Stimulated activated naive B cell treated with anti-CD40 and anti-IgM and Interleukin-4, amounts not matched to agents 10 μg/mL and 1 μg/mL and 100 μg/mL, for 72 hours (primary cell): ENCODE results near the gene TBC1D14.

Experiments used
- ATAC-seq, 2 donors: fragments of 150-1000 bp; cut with Tn5 transposase; replicated peaks; 2 replicates each; pipeline ENCODE4 v1.10.0; 2021; ENCODE audit warnings: moderate library complexity in 1 of 2
- DNase-seq: peaks from one replicate; pipeline ENCODE4 v3.0.0; 2021
- H3K27ac Mint-ChIP-seq: one replicate; pipeline ENCODE4 v1.8.0; 2022; ENCODE audit warnings: mild to moderate bottlenecking, mixed read lengths
- H3K27me3 Mint-ChIP-seq, 2 donors: one replicate each; pipeline ENCODE4 v1.8.0; 2022; ENCODE audit warnings: mixed read lengths in 2 of 2
- H3K36me3 Mint-ChIP-seq, 2 donors: one replicate each; pipeline ENCODE4 v1.8.0; 2022; ENCODE audit warnings: mixed read lengths in 2 of 2, mild to moderate bottlenecking in 1 of 2
- H3K4me1 Mint-ChIP-seq, 2 donors: one replicate each; pipeline ENCODE4 v1.8.0; 2022; ENCODE audit warnings: mixed read lengths in 2 of 2, mild to moderate bottlenecking in 1 of 2
- H3K4me3 Mint-ChIP-seq, 2 donors: one replicate each; pipeline ENCODE4 v1.8.0; 2022; ENCODE audit warnings: mild to moderate bottlenecking in 2 of 2, mixed read lengths in 2 of 2, moderate library complexity in 1 of 2
- H3K9me3 Mint-ChIP-seq, 2 donors: one replicate each; pipeline ENCODE4 v1.8.0; 2022; ENCODE audit warnings: mixed read lengths in 2 of 2, mild to moderate bottlenecking in 1 of 2

TBC1D14 gene

DNA sequence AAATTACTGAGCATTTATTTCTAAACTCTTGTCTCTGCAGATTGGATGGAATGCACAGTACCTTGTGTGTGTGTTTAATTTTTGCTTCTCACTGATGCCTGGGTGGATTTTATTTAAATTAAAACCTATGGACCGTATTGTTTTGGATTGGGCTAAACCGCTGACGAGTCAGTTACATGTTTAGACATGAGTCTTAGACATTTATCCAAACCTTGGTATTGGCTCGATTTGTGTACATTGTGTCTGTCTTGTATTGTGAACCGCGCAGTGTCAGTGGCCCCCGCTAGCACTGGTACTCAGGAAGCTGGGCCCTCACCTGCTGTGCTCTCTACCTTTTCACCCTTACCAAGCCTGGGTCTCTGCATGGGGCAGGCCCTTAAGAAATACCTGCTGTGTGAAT is 92.7 kb downstream of the TBC1D14 start:
- no peak for ATAC-seq
- peaks cover 0 to 5% of the 10 kb centered on the region in 2 donors for H3K4me1 Mint-ChIP-seq
- H3K4me3 Mint-ChIP-seq, result no peak overlapping the region
- no peak overlapping the region for H3K27ac Mint-ChIP-seq
- no peaks in the 10 kb centered on the region for H3K27me3 Mint-ChIP-seq
- H3K9me3 Mint-ChIP-seq, result no peaks in the 10 kb centered on the region
- no peak for DNase-seq
- H3K36me3 Mint-ChIP-seq, result peaks cover 54 to 71% of the 10 kb centered on the region in 2 donors

DNA sequence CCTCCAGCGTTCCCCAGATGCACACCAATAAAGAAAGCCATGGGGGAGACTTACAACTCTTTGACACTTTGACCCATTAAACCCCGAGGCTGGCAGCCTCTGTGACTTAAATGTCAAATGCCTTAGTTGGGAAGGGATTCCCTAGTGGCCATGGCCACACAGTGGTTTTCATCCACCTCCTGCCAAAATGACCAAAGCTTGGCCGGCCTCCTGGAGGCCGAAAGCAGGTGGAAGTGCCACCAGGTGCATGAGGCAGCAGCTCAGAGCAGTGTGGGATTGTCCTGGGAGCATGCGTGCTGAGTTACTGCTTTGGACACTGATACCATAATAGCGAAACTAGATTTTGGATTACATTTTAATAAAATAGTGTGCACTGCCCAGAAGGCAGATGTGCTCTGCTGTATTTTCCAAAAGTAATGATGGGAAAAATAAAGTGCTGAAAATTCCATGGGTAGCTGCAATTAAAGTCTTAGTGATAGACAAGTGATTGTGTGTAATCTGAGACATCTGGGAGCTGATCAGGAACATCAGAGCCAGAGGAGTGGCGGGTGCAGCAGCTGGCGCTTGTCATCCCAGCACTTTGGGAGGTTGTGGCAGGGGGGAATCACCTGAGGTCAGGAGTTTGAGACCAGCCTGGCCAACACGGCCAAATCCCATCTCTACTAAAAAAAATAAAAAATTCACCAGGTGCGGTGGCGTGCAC is 93.7 kb downstream of the TBC1D14 start:
- no peaks in the 10 kb centered on the region for H3K9me3 Mint-ChIP-seq
- ATAC-seq, result no peak
- peaks cover 0 to 13% of the 10 kb centered on the region in 2 donors for H3K4me1 Mint-ChIP-seq
- H3K36me3 Mint-ChIP-seq, result peaks cover 53 to 71% of the 10 kb centered on the region in 2 donors
- DNase-seq, result no peak
- H3K4me3 Mint-ChIP-seq, result no peak overlapping the region
- no peak overlapping the region for H3K27ac Mint-ChIP-seq
- H3K27me3 Mint-ChIP-seq, result no peaks in the 10 kb centered on the region

DNA sequence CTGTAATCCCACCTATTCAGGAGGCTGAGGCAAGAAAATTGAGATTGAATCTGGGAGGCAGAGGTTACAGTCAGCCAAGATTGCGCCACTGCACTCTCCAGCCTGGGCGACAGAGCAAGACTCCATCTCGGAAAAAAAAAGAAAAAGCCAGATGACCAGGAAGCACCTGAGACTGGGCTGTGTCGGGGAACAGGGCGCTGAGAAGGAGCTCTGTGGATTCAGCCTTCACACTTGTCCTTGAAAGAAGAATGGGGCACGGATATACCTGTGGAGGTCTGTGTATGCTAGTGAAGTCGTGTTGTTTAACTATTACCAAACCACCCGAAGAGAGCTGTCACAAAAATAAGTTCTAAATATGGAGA is 94.2 kb downstream of the TBC1D14 start:
- H3K4me1 Mint-ChIP-seq, result peaks cover 0 to 13% of the 10 kb centered on the region in 2 donors
- no peak overlapping the region for H3K27ac Mint-ChIP-seq
- no peak for ATAC-seq
- H3K4me3 Mint-ChIP-seq, result no peak overlapping the region
- no peak for DNase-seq
- no peaks in the 10 kb centered on the region for H3K9me3 Mint-ChIP-seq
- peaks cover 51 to 72% of the 10 kb centered on the region in 2 donors for H3K36me3 Mint-ChIP-seq
- H3K27me3 Mint-ChIP-seq, result no peaks in the 10 kb centered on the region

DNA sequence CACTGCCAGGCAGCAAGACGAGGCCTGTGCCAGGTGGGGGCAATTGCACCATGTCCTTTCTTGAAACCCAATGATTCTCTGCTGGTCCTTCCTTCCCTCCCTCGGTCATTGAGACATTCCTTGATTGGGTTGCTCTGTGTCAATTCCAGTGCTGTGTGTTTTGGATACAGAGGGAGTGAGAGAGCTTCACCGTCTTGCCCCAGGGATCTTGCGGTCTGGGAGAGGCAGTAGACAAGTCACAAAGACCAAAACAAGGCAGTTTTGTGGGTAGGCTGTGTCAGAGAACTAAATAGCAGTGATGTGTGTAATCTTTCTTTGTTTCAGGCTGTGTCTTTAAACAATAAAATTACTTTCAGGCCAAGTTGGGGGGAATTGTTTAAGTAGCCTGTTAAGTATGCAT is 94.7 kb downstream of the TBC1D14 start:
- H3K27ac Mint-ChIP-seq, result no peak overlapping the region
- DNase-seq (no peak), ATAC-seq (no peak)
- no peaks in the 10 kb centered on the region for H3K27me3 Mint-ChIP-seq
- no peak overlapping the region for H3K4me3 Mint-ChIP-seq
- H3K9me3 Mint-ChIP-seq, result no peaks in the 10 kb centered on the region
- H3K4me1 Mint-ChIP-seq, result peaks cover 0 to 13% of the 10 kb centered on the region in 2 donors
- peaks cover 52 to 72% of the 10 kb centered on the region in 2 donors for H3K36me3 Mint-ChIP-seq

DNA sequence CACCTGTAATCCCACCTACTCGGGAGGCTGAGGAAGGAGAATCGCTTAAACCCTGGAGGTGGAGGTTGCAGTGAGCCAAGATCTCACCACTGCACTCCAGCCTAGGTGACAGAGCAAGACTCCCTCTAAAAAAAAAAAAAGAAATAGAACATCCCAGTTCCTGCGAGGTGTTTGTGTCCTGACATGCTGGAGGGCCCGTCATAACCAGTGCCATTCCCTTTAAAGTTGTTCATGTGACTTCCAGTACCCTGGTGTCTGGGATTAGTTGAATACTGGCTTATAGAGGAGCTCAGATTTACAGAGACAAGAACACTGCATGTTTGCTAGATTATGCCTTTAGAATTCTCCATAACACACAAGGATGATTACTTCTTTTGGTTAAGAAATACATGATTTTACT is 95.9 kb downstream of the TBC1D14 start:
- ATAC-seq, result no peak
- Mint-ChIP-seq H3K27ac (no peak overlapping the region), H3K4me3 (no peak overlapping the region), H3K27me3 (no peaks in the 10 kb centered on the region), H3K4me1 (peaks cover 0 to 13% of the 10 kb centered on the region in 2 donors), H3K9me3 (no peaks in the 10 kb centered on the region), H3K36me3 (peaks cover 50 to 70% of the 10 kb centered on the region in 2 donors)
- no peak for DNase-seq

DNA sequence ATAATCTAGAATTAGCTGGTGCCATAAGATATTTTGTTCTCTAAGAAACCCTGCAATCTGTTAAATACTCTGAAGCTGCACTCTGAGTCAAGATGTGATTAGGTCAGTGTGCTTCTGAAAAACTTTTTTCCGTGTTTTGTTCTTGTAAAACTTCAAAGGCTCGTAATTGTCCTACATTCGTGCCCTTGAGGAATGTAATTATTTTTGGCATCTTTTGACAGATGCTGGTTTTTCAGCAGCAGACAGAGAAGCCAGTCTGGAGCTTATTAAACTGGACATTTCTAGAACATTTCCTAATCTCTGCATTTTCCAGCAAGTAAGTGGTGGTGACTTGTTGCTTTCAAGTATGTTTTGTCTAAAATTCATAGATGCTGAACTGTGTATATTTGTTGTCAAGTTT is 96.8 kb downstream of the TBC1D14 start:
- Mint-ChIP-seq H3K9me3 (no peaks in the 10 kb centered on the region), H3K4me1 (peaks cover 0 to 13% of the 10 kb centered on the region in 2 donors)

DNA sequence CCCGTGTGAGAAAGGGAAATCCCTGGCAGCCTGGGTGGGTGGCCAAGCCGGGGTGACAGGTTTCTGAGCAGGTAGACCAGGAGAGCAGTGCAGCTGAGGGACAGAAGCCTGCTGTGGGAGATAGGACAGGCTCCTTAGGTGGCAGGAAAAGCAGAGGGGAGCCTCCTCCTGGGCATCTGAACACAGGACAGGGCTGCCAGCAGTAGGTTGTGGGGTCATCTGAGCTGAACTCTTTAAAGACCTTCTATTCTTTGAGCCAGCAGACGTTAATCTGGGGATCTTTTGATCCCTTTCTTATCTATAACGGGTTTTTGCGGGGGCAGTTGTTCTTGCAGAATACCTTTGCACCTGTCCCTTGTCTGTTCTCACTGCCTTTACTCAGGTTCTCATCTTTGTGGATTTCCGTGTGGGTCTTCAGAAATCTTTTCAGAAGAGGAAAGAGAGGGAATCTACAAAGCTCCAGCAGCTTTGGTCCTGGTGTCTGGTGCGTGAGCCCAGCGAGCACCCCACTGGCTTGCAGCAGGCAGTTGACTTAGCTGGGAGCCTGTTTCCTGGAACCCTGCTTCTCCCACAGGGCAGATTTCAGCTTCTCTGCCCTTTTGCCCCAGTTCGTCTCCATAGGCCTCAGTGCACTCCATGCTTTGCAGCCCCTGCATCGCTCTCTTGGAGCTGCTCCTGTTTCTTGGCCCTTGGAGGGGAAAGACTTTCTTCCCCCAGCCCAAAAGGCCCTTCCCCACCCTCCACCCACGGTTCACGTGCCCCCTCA is 97.7 kb downstream of the TBC1D14 start:
- Mint-ChIP-seq H3K27me3 (no peaks in the 10 kb centered on the region), H3K36me3 (peaks cover 45 to 66% of the 10 kb centered on the region in 2 donors), H3K27ac (peak overlapping the region; percentile 59), H3K4me3 (no peak overlapping the region), H3K4me1 (peaks cover 0 to 13% of the 10 kb centered on the region in 2 donors), H3K9me3 (no peaks in the 10 kb centered on the region)
- ATAC-seq (no peak), DNase-seq (no peak)

More for the DNA sequence above, 96.8 kb downstream of the TBC1D14 start:
- no peaks in the 10 kb centered on the region for H3K27me3 Mint-ChIP-seq
- H3K27ac Mint-ChIP-seq, result peak overlapping the region; percentile 25
- DNase-seq (no peak), ATAC-seq (no peak)
- H3K36me3 Mint-ChIP-seq, result peaks cover 48 to 70% of the 10 kb centered on the region in 2 donors
- no peak overlapping the region for H3K4me3 Mint-ChIP-seq

DNA sequence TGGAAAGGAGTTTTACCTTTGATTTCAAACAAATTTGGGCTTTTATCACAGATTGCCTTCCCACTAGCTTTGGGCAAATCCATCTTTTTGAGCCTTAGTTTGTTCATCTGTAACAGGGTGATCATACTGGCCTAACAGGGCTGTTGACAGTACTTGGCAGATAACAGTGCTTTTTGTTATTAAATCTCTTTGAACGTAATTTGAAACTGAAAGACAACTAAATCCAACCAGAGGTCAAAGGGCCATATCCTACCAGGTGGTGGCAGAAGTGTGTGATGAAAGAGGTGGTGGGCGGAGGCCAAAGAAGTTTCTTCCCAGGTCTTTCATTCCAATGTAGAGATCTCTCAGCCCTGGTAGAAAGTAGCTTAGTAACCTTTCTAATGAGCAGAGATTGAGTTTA is 98.3 kb downstream of the TBC1D14 start:
- Mint-ChIP-seq H3K27me3 (no peaks in the 10 kb centered on the region), H3K27ac (peak overlapping the region; percentile 73), H3K9me3 (no peaks in the 10 kb centered on the region), H3K4me1 (peaks cover under 1 to 14% of the 10 kb centered on the region in 2 donors), H3K4me3 (no peak overlapping the region), H3K36me3 (peaks cover 42 to 68% of the 10 kb centered on the region in 2 donors)
- no peak for DNase-seq
- no peak for ATAC-seq

DNA sequence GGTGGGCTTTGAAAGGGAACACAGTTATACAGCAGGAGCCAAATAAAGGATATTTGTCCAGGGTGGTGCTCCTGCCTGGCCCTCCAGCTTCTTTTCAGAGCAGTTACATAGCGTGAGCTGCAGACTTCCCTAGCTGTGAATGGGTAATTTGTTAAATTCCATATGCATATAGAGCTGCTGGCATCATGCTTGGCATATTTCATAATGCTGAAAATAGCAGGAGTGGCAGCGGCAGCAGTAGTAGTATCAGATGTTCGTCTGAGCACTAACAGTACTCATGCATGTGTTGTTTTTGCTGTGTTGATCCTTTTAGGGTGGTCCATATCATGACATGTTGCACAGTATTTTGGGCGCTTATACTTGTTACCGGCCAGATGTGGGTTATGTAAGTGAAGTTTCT is 99.9 kb downstream of the TBC1D14 start:
- H3K4me1 Mint-ChIP-seq, result peaks cover 8 to 31% of the 10 kb centered on the region in 2 donors
- ATAC-seq (no peak), DNase-seq (no peak)
- H3K36me3 Mint-ChIP-seq, result peaks cover 50 to 70% of the 10 kb centered on the region in 2 donors
- peaks cover 0 to 4% of the 10 kb centered on the region in 2 donors for H3K9me3 Mint-ChIP-seq
- H3K27me3 Mint-ChIP-seq, result no peaks in the 10 kb centered on the region
- H3K27ac Mint-ChIP-seq, result peak overlapping the region; percentile 5
- no peak overlapping the region for H3K4me3 Mint-ChIP-seq

DNA sequence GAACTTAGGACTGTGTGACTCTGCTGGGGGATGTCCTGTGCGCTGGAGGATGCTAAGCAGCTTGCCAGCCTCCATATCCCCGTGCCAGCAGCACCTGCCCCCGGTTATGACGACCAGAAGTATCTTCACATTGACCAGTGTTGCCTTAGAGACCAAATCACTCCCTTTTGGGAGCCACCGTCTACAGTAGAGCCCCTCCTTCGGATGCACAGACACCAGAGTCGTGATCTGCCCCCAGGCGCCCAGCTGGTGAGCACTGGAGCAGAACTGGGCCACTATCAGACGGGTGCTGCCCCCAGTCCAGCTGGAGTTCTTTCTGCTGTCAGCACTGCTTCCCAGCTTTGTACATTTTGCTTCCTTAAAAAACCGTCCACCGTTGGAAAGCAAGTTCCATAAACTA is 103.5 kb downstream of the TBC1D14 start:
- Mint-ChIP-seq H3K27me3 (no peaks in the 10 kb centered on the region), H3K9me3 (peaks cover 0 to 4% of the 10 kb centered on the region in 2 donors), H3K27ac (peak overlapping the region; percentile 96), H3K4me1 (peaks cover 15 to 27% of the 10 kb centered on the region in 2 donors), H3K36me3 (peaks cover 49 to 79% of the 10 kb centered on the region in 2 donors), H3K4me3 (peak overlapping the region in 1 of 2 donors; percentile 32)
- DNase-seq (no peak), ATAC-seq (peak; percentile 33 to 47)

DNA sequence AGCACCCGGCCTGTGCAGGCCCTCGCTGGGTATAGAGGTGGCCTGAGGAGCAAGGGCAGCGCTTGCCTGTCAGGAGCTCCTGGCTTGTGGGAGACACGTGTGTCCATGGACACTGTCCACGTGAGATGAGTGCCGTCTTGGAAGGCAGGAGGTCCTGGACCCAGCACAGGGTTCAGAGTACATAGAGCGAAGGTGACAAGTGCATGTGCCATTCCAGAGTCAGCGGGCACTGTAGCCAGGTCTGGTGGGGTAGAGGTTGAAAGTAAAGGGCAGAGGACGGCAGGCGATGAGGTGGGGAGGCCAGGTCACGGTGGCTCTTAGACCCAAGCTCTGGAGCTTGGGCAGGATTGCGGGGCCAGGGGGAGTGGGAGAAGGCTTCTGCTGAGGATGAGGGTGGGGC is 105.2 kb downstream of the TBC1D14 start:
- peaks cover 52 to 76% of the 10 kb centered on the region in 2 donors for H3K36me3 Mint-ChIP-seq
- no peak for ATAC-seq
- peaks cover 15 to 27% of the 10 kb centered on the region in 2 donors for H3K4me1 Mint-ChIP-seq
- no peak overlapping the region for H3K4me3 Mint-ChIP-seq
- no peak for DNase-seq
- H3K27me3 Mint-ChIP-seq, result no peaks in the 10 kb centered on the region
- peaks cover 0 to 4% of the 10 kb centered on the region in 2 donors for H3K9me3 Mint-ChIP-seq
- peak overlapping the region; percentile 75 for H3K27ac Mint-ChIP-seq

DNA sequence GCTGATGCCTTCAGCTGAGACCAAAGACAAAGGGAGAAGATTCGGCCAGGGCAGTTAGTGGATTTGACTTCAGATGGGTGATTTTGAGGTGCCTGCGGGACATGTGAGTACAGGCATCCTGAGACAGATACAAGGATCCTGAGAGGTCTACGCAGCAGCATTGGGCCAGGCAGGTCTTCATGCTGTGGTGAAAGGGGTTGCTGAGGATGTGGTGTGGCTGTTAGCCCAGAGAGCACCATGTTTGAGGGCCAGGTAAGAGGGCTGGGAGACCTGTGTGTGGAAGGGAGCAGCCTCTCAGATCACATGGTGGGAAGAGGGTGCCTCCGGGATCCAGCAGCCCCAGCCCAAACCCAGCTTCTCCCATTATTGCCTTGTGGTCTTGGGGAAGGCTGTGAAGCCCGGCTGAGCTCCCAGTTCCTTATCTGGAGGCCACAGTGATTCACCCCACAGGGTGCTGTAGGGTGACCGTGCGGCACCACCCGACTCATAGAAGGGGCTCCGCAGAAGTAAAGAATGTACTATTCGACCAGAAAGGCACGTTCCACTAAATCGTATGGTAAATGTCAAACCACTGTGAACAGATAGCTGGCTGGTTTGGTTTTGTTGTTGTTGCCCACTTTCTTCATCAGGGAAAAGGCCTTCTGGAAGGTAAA is 105.9 kb downstream of the TBC1D14 start:
- Mint-ChIP-seq H3K4me3 (no peak overlapping the region), H3K27me3 (no peaks in the 10 kb centered on the region), H3K9me3 (peaks cover 0 to 4% of the 10 kb centered on the region in 2 donors), H3K4me1 (peaks cover 15 to 27% of the 10 kb centered on the region in 2 donors), H3K27ac (peak overlapping the region; percentile 75), H3K36me3 (peaks cover 46 to 73% of the 10 kb centered on the region in 2 donors)
- ATAC-seq (no peak), DNase-seq (no peak)

DNA sequence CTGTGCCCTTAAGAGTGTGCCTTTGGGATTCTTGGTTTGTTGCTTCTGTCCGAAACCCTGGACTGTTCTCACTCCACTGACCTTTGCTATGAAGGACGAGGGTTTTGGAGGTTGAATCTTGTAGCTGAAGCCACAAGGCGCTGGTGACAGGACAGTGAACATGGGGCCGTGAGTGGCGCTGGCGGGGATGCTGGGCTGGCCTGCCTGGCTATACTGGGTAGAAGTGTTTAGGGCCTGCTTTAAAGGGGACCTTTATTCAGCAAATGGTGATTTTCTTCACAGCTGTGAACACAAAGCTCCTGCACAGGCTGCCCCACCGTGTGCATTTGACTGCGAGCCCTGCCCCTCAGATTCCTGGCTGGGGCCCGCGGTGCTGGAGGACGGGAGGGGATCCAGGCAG is 106.5 kb downstream of the TBC1D14 start:
- ATAC-seq, result no peak

DNA sequence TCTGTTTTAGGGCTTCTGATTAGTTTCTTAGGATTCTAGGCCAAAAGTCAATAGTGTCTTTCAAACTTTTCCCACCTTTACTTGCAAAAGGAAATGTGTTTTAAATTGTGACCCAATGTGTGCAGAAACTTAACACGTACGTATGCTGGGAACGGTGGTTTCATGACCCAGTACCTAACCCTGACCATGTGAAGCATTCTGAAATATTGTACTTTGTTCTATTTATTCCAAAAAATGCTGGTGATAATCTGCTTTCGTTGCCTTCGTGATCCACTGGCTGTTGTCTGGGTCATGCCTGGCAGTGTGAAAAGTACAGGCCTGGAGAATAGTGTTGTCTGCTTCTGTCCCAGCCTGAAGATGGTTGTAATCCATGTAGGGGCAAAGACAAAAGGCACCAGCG is 106.9 kb downstream of the TBC1D14 start:
- peaks cover 46 to 73% of the 10 kb centered on the region in 2 donors for H3K36me3 Mint-ChIP-seq

More for the DNA sequence above, 106.5 kb downstream of the TBC1D14 start:
- no peak for DNase-seq
- H3K9me3 Mint-ChIP-seq, result peaks cover 0 to 4% of the 10 kb centered on the region in 2 donors
- no peaks in the 10 kb centered on the region for H3K27me3 Mint-ChIP-seq
- peaks cover 47 to 73% of the 10 kb centered on the region in 2 donors for H3K36me3 Mint-ChIP-seq
- H3K4me3 Mint-ChIP-seq, result no peak overlapping the region
- no peak overlapping the region for H3K27ac Mint-ChIP-seq
- H3K4me1 Mint-ChIP-seq, result peaks cover 15 to 27% of the 10 kb centered on the region in 2 donors

More for the DNA sequence above, 106.9 kb downstream of the TBC1D14 start:
- DNase-seq (no peak), ATAC-seq (no peak)
- Mint-ChIP-seq H3K27me3 (no peaks in the 10 kb centered on the region), H3K9me3 (peaks cover 0 to 4% of the 10 kb centered on the region in 2 donors), H3K4me3 (no peak overlapping the region), H3K27ac (no peak overlapping the region), H3K4me1 (peaks cover 15 to 27% of the 10 kb centered on the region in 2 donors)
